Mesenteric fat pad (tissue), 1 donor: Measurements from ENCODE around the gene FEZ2. TPM values are rescaled to one million over a fixed set of nuclear protein-coding genes. Genes with fewer than 3 reads are reported as not detected.

Experiments
- DNase-seq: peaks from one replicate; pipeline ENCODE4 v3.0.0-alpha.2; 2020; ENCODE audit warnings: low spot score
- total RNA-seq: library from RNA; stranded (reverse); fragmentation: NEBNext Ultra II Directional; extraction: Animal tissue kit (Norgen Biotek cat#: 25700); gene quantifications from one replicate; pipeline ENCODE4 v1.2.1, GENCODE V29; 2021
- donor health status: DM: yes; HTN: yes; CAD: no.

FEZ2 gene
- total RNA-seq, 1 donor from 2014 or later = 64.0 TPM

GRCh38 chr2:36562973-36563532 lies 34.9 kb downstream of the FEZ2 start:
- no peak for DNase-seq

- DNase-seq = no peak
These were observed 35.7 kb downstream of the FEZ2 start for GRCh38 chr2:36562240-36562639.

- no peak for DNase-seq
These were observed 36.6 kb downstream of the FEZ2 start for GRCh38 chr2:36561237-36561944.

- DNase-seq = no peak
These were observed 37.2 kb downstream of the FEZ2 start for GRCh38 chr2:36560726-36561125.

- DNase-seq = no peak
These were observed 38.6 kb downstream of the FEZ2 start for GRCh38 chr2:36559221-36559942.

- DNase-seq = no peak
These were observed 41.1 kb downstream of the FEZ2 start for GRCh38 chr2:36556842-36557241.

- no peak for DNase-seq
These were observed 42.2 kb downstream of the FEZ2 start for GRCh38 chr2:36555789-36556188.

GRCh38 chr2:36554531-36554930 lies 43.4 kb downstream of the FEZ2 start:
- no peak for DNase-seq

GRCh38 chr2:36553683-36554082 lies 44.3 kb downstream of the FEZ2 start:
- no peak for DNase-seq

- no peak for DNase-seq
These were observed 48.0 kb downstream of the FEZ2 start for GRCh38 chr2:36550006-36550405.

GRCh38 chr2:36549165-36549574 lies 48.8 kb downstream of the FEZ2 start:
- no peak for DNase-seq

GRCh38 chr2:36547906-36548305 lies 50.1 kb downstream of the FEZ2 start:
- DNase-seq = no peak

GRCh38 chr2:36545871-36546416 lies 52.0 kb downstream of the FEZ2 start:
- no peak for DNase-seq

- DNase-seq = no peak
These were observed 53.2 kb downstream of the FEZ2 start for GRCh38 chr2:36544638-36545338.

GRCh38 chr2:36541891-36542595 lies 55.9 kb downstream of the FEZ2 start:
- no peak for DNase-seq

GRCh38 chr2:36540986-36541754 lies 56.8 kb downstream of the FEZ2 start:
- DNase-seq = no peak

GRCh38 chr2:36539631-36540030 lies 58.3 kb downstream of the FEZ2 start:
- DNase-seq = no peak

GRCh38 chr2:36538335-36538734 lies 59.6 kb downstream of the FEZ2 start:
- DNase-seq = no peak

- no peak for DNase-seq
These were observed 61.2 kb downstream of the FEZ2 start for GRCh38 chr2:36536776-36537175.

- no peak for DNase-seq
These were observed 62.9 kb downstream of the FEZ2 start for GRCh38 chr2:36535099-36535498.
